Measurements from ENCODE around the gene ARHGEF1. TPM values are rescaled to one million over a fixed set of nuclear protein-coding genes. Genes with fewer than 3 reads are reported as not detected.

The ARHGEF1 gene
- total RNA-seq, 1 donor from 2014 or later = 28.3 TPM

DNA sequence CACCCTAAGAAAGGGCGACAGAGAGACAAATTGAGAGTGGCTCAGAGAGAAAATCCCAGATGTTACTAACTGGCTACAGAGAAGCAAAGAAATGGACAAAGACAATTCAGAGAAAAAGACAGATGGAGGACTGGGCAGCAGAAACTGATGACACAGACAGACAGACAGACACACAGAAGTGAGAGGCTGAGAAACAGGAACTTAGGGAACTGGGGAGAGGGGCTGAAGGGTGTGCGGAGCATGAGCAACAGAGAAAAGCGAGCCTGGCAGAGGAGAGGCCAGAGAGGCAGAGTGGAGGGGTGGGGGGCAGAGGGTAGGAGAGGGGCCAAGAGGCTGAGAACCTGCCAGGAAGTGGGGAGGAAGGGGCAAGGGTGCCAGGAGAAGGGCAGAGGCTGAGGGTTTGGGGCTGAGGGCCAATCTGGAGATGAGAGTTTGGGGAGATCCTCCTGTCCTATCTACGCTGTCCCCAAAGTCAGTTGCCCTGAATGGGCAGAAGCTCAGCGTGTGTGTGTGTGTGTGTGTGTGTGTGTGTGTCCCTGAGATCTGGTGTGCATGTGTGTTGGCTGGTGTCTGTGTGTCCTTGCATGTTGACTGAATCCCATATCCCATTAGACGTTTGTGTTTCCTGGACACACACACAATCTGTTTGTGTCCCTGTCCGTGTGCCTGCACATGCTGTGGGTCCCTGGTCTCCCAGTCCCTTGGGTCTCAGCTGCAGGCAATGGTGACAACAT lies 50.9 kb downstream of the ARHGEF1 start:
- peaks cover 10% of the 10 kb centered on the region for H3K4me1 ChIP-seq
- intact Hi-C loops (cut with micrococcal nuclease) = loop anchor here (10.0 kb wide), 1 partner anchor 69 kb away; the partner anchor contains the start of gene RPS19
- H3K36me3 ChIP-seq = no peaks in the 10 kb centered on the region
- no peak overlapping the region for H3K4me3 ChIP-seq
- TF ChIP-seq, protein P1, sequence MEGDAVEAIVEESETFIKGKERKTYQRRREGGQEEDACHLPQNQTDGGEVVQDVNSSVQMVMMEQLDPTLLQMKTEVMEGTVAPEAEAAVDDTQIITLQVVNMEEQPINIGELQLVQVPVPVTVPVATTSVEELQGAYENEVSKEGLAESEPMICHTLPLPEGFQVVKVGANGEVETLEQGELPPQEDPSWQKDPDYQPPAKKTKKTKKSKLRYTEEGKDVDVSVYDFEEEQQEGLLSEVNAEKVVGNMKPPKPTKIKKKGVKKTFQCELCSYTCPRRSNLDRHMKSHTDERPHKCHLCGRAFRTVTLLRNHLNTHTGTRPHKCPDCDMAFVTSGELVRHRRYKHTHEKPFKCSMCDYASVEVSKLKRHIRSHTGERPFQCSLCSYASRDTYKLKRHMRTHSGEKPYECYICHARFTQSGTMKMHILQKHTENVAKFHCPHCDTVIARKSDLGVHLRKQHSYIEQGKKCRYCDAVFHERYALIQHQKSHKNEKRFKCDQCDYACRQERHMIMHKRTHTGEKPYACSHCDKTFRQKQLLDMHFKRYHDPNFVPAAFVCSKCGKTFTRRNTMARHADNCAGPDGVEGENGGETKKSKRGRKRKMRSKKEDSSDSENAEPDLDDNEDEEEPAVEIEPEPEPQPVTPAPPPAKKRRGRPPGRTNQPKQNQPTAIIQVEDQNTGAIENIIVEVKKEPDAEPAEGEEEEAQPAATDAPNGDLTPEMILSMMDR (IDR thresholded peaks at IDR 0.05; ENCODE audit: borderline replicate concordance) = no peak
- H3K9me3 ChIP-seq (replicated peaks) = no peaks in the 10 kb centered on the region
- DNase-seq = no peak
- H3K27ac ChIP-seq (replicated peaks) = no peak overlapping the region
- H3K27me3 ChIP-seq (ENCODE audit: low read depth) = peaks cover 93% of the 10 kb centered on the region

DNA sequence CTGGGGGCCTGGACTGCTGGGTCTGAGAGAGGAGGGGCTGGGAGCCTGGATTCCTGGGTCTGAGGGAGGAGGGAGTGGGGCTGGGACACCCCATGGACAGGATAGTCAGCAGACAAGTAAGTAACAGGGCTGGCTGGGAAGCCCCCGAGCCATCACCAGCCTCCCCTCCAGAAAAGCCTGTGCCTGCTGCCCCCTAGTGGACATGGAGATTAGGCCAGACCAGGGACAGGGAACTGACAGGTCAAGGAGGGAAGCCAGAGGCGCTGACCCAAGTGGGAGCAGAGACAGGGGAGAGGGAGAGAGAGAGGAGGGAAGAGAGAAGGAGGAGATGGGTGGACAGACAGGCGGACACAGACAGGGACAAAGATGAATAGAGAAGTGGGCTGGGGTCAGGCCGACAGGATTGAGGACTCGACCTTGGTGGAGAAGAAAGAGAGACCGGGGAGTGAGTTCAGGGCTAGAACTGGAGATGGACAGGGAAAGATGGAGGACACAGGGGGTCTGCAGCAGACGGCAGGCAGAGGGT lies 51.9 kb downstream of the ARHGEF1 start:
- peaks cover 8% of the 10 kb centered on the region for H3K4me1 ChIP-seq
- no peak overlapping the region for H3K4me3 ChIP-seq
- intact Hi-C loops (cut with micrococcal nuclease) = loop anchor here (10.0 kb wide), 1 partner anchor 70 kb away; the partner anchor contains the start of gene RPS19
- DNase-seq = peak; percentile 56
- H3K36me3 ChIP-seq = no peaks in the 10 kb centered on the region
- H3K9me3 ChIP-seq (replicated peaks) = no peaks in the 10 kb centered on the region
- TF ChIP-seq, protein P1 (IDR thresholded peaks at IDR 0.05; ENCODE audit: borderline replicate concordance) = peak; percentile 82
- peaks cover 87% of the 10 kb centered on the region for H3K27me3 ChIP-seq (ENCODE audit: low read depth)
- H3K27ac ChIP-seq (replicated peaks) = no peak overlapping the region

DNA sequence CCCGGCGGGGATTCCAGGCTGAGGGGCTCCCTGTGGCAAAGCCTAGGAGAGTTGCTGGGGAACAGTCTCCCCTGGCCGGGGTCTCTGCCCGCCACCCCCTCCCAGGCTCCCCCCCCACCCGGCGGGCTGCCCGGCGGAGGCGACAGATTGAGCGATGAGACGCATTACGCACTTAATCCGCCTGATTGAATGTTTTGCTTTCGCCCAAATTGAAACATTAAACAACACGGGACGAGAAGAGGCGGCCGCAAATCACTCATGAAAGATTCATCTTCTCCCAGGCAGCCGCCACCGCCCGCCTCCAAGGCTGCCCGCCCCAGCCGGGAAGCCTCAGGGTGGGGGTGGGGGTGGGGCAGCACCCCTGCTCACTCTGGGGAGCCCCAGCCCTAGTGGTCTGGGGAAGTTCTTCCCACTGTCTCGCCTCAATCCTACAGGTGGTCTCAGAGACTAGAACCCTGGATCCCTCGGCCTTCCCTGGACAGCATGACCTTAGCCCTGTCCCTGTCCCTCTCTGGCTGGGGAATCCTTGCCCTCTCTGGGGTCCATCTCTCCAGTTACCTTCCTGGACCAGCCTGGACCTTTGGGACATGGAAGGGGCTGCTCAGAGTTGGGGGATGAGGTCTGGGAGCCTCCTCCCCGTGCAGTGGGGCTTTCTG lies 52.9 kb downstream of the ARHGEF1 start:
- Histone ChIP-seq H3K4me3 (no peak overlapping the region), H3K27me3 (ENCODE audit: low read depth) (peaks cover 87% of the 10 kb centered on the region), H3K9me3 (replicated peaks) (no peaks in the 10 kb centered on the region), H3K4me1 (peaks cover 17% of the 10 kb centered on the region), H3K36me3 (no peaks in the 10 kb centered on the region), H3K27ac (replicated peaks) (no peak overlapping the region)
- intact Hi-C loops (cut with micrococcal nuclease) = loop anchor here (10.0 kb wide), 1 partner anchor 71 kb away; the partner anchor contains the start of gene RPS19
- TF ChIP-seq, protein P1 (IDR thresholded peaks at IDR 0.05; ENCODE audit: borderline replicate concordance) = no peak
- no peak for DNase-seq

DNA sequence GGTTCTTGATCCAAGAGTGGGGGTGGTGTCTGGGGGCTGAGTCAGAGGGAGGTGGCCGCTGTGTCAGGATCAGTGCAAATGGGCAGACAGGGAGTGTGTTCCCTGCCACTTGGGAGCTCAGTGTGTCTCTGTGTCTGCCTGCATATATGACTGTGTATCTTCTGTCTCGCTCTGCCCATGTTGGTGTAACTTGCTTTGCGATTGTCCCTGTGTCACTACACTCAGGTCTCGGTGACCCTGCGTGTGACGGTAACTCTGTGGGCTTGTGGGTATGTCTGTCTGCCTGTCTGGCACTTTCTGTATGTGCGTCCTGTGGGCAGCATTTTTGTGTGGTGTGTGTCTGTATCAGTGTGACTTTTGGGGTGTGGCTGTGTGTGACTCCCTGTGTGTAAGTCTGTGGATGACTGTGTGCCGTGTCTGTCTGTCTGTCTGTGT lies 53.4 kb downstream of the ARHGEF1 start:
- Histone ChIP-seq H3K9me3 (replicated peaks) (no peaks in the 10 kb centered on the region), H3K36me3 (no peaks in the 10 kb centered on the region), H3K27ac (replicated peaks) (no peak overlapping the region), H3K4me3 (no peak overlapping the region), H3K4me1 (peaks cover 21% of the 10 kb centered on the region), H3K27me3 (ENCODE audit: low read depth) (peaks cover 87% of the 10 kb centered on the region)
- DNase-seq = no peak
- intact Hi-C loops (cut with micrococcal nuclease) = loop anchor here (10.0 kb wide), 1 partner anchor 72 kb away; the partner anchor contains the start of gene RPS19
- TF ChIP-seq, protein P1 (IDR thresholded peaks at IDR 0.05; ENCODE audit: borderline replicate concordance) = no peak

DNA sequence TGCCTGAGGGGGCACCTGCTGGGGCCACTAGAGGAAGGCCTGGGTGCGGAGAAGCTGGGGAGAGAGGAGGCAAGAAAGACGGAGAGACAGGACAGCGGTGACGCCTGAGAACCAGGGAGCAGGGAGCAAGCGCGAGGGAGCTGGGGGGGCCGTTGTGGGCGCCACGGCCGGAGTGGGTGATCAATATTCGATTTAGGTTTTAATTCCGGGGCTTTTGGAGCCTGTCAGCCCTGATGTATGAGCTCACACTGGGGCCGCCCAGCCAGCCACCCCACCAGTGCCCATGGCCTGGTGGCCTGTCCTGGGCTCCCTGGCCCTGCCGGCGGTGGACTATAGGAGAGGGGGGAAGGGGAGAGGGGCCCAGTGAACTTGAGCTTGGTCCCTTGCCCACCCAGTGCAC lies 54.0 kb downstream of the ARHGEF1 start:
- TF ChIP-seq, protein P1 (IDR thresholded peaks at IDR 0.05; ENCODE audit: borderline replicate concordance) = no peak
- peaks cover 87% of the 10 kb centered on the region for H3K27me3 ChIP-seq (ENCODE audit: low read depth)
- H3K36me3 ChIP-seq = no peaks in the 10 kb centered on the region
- intact Hi-C loops (cut with micrococcal nuclease) = loop anchor here (10.0 kb wide), 1 partner anchor 72 kb away; the partner anchor contains the start of gene RPS19
- H3K4me1 ChIP-seq = peaks cover 21% of the 10 kb centered on the region
- no peak overlapping the region for H3K4me3 ChIP-seq
- H3K27ac ChIP-seq (replicated peaks) = no peak overlapping the region
- H3K9me3 ChIP-seq (replicated peaks) = no peaks in the 10 kb centered on the region
- no peak for DNase-seq
